Mucosa of stomach (tissue), 1 donor: ENCODE results near the gene BMPR1B.

ENCODE experiments used
- H3K27me3 ChIP-seq: one replicate; pipeline ENCODE4 v1.7.0; 2013; ENCODE audit warnings: mild to moderate bottlenecking, low read length; ENCODE audit not compliant: control insufficient read depth, insufficient read depth
- H3K36me3 ChIP-seq: one replicate; pipeline ENCODE4 v1.7.0; 2013; ENCODE audit warnings: low read length; ENCODE audit not compliant: control insufficient read depth, insufficient read depth
- H3K4me1 ChIP-seq: one replicate; pipeline ENCODE4 v1.7.0; 2013; ENCODE audit warnings: mild to moderate bottlenecking, low read length; ENCODE audit not compliant: control insufficient read depth, insufficient read depth
- H3K4me3 ChIP-seq: one replicate; pipeline ENCODE4 v1.7.0; 2013; ENCODE audit warnings: low read length
- H3K9ac ChIP-seq: one replicate; pipeline ENCODE4 v1.7.0; 2013; ENCODE audit warnings: mild to moderate bottlenecking, low read length, moderate library complexity
- H3K9me3 ChIP-seq: one replicate; pipeline ENCODE4 v1.7.0; 2013; ENCODE audit warnings: mild to moderate bottlenecking, low read length, moderate library complexity; ENCODE audit not compliant: control insufficient read depth
- donor health status: Pancreatic carcinoma.

BMPR1B gene

GRCh38 chr4:94843216-94843615, 85.5 kb downstream of the BMPR1B start:
- no peaks in the 10 kb centered on the region for H3K27me3 ChIP-seq
- no peak overlapping the region for H3K4me3 ChIP-seq
- no peaks in the 10 kb centered on the region for H3K9me3 ChIP-seq
- no peaks in the 10 kb centered on the region for H3K4me1 ChIP-seq
- H3K9ac ChIP-seq, result no peak overlapping the region
- no peaks in the 10 kb centered on the region for H3K36me3 ChIP-seq

- H3K27me3 ChIP-seq, result no peaks in the 10 kb centered on the region
- H3K9ac ChIP-seq, result no peak overlapping the region
- H3K9me3 ChIP-seq, result no peaks in the 10 kb centered on the region
- H3K4me3 ChIP-seq, result no peak overlapping the region
- no peaks in the 10 kb centered on the region for H3K36me3 ChIP-seq
- H3K4me1 ChIP-seq, result peaks cover 9% of the 10 kb centered on the region
Observed at GRCh38 chr4:94848326-94848725, 90.6 kb downstream of the BMPR1B start.

GRCh38 chr4:94849901-94850300, 92.1 kb downstream of the BMPR1B start:
- H3K4me1 ChIP-seq, result peaks cover 9% of the 10 kb centered on the region
- no peak overlapping the region for H3K9ac ChIP-seq
- no peaks in the 10 kb centered on the region for H3K36me3 ChIP-seq
- H3K4me3 ChIP-seq, result no peak overlapping the region
- no peaks in the 10 kb centered on the region for H3K9me3 ChIP-seq
- H3K27me3 ChIP-seq, result no peaks in the 10 kb centered on the region

GRCh38 chr4:94852616-94853015, 94.9 kb downstream of the BMPR1B start:
- Histone ChIP-seq H3K9ac (no peak overlapping the region), H3K4me3 (no peak overlapping the region), H3K4me1 (peaks cover 9% of the 10 kb centered on the region), H3K9me3 (no peaks in the 10 kb centered on the region), H3K27me3 (no peaks in the 10 kb centered on the region), H3K36me3 (no peaks in the 10 kb centered on the region)

- Histone ChIP-seq H3K4me1 (no peaks in the 10 kb centered on the region), H3K27me3 (no peaks in the 10 kb centered on the region), H3K9me3 (no peaks in the 10 kb centered on the region), H3K4me3 (no peak overlapping the region), H3K36me3 (no peaks in the 10 kb centered on the region), H3K9ac (no peak overlapping the region)
Observed at GRCh38 chr4:94856030-94856429, 98.3 kb downstream of the BMPR1B start.

- H3K36me3 ChIP-seq, result no peaks in the 10 kb centered on the region
- no peaks in the 10 kb centered on the region for H3K4me1 ChIP-seq
Observed at GRCh38 chr4:94870146-94870545, 112.4 kb downstream of the BMPR1B start.

GRCh38 chr4:94871644-94872305, 114.0 kb downstream of the BMPR1B start:
- no peaks in the 10 kb centered on the region for H3K36me3 ChIP-seq
- H3K4me3 ChIP-seq, result no peak overlapping the region
- peaks cover 3% of the 10 kb centered on the region for H3K27me3 ChIP-seq
- H3K9ac ChIP-seq, result no peak overlapping the region
- H3K4me1 ChIP-seq, result no peaks in the 10 kb centered on the region
- no peaks in the 10 kb centered on the region for H3K9me3 ChIP-seq

More at GRCh38 chr4:94870146-94870545, 112.4 kb downstream of the BMPR1B start:
- H3K27me3 ChIP-seq, result peaks cover 3% of the 10 kb centered on the region
- no peaks in the 10 kb centered on the region for H3K9me3 ChIP-seq
- H3K9ac ChIP-seq, result no peak overlapping the region
- H3K4me3 ChIP-seq, result no peak overlapping the region

- Histone ChIP-seq H3K9me3 (no peaks in the 10 kb centered on the region), H3K36me3 (no peaks in the 10 kb centered on the region), H3K4me1 (no peaks in the 10 kb centered on the region), H3K9ac (no peak overlapping the region), H3K27me3 (peaks cover 2% of the 10 kb centered on the region), H3K4me3 (no peak overlapping the region)
Observed at GRCh38 chr4:94877973-94878372, 120.2 kb downstream of the BMPR1B start.

- H3K36me3 ChIP-seq, result no peaks in the 10 kb centered on the region
- no peaks in the 10 kb centered on the region for H3K27me3 ChIP-seq
- no peak overlapping the region for H3K4me3 ChIP-seq
- H3K4me1 ChIP-seq, result no peaks in the 10 kb centered on the region
- no peaks in the 10 kb centered on the region for H3K9me3 ChIP-seq
- no peak overlapping the region for H3K9ac ChIP-seq
Observed at GRCh38 chr4:94880956-94881355, 123.2 kb downstream of the BMPR1B start.

GRCh38 chr4:94882756-94883155, 125.0 kb downstream of the BMPR1B start:
- no peak overlapping the region for H3K4me3 ChIP-seq
- no peak overlapping the region for H3K9ac ChIP-seq
- no peaks in the 10 kb centered on the region for H3K27me3 ChIP-seq
- H3K9me3 ChIP-seq, result no peaks in the 10 kb centered on the region
- no peaks in the 10 kb centered on the region for H3K36me3 ChIP-seq
- H3K4me1 ChIP-seq, result no peaks in the 10 kb centered on the region

- Histone ChIP-seq H3K36me3 (no peaks in the 10 kb centered on the region), H3K4me3 (no peak overlapping the region), H3K9me3 (no peaks in the 10 kb centered on the region), H3K27me3 (no peaks in the 10 kb centered on the region), H3K9ac (no peak overlapping the region), H3K4me1 (no peaks in the 10 kb centered on the region)
Observed at GRCh38 chr4:94887027-94887426, 129.3 kb downstream of the BMPR1B start.

- Histone ChIP-seq H3K9me3 (no peaks in the 10 kb centered on the region), H3K4me1 (no peaks in the 10 kb centered on the region), H3K9ac (no peak overlapping the region), H3K27me3 (no peaks in the 10 kb centered on the region), H3K36me3 (no peaks in the 10 kb centered on the region), H3K4me3 (no peak overlapping the region)
Observed at GRCh38 chr4:94889523-94889922, 131.8 kb downstream of the BMPR1B start.

GRCh38 chr4:94889946-94890345, 132.2 kb downstream of the BMPR1B start:
- Histone ChIP-seq H3K27me3 (no peaks in the 10 kb centered on the region), H3K4me1 (no peaks in the 10 kb centered on the region), H3K9me3 (no peaks in the 10 kb centered on the region), H3K9ac (no peak overlapping the region), H3K36me3 (no peaks in the 10 kb centered on the region), H3K4me3 (no peak overlapping the region)
